Breast epithelium (tissue), 3 donors: Measurements from ENCODE around the gene IGLL1.

Experiments used
- POLR2A ChIP-seq: fragments of 450-650 bp; IDR thresholded peaks from one replicate; pipeline ENCODE4 v1.6.1; 2016; ENCODE audit warnings: antibody characterized with exemption, mild to moderate bottlenecking, moderate library complexity
- TF ChIP-seq, protein P1 (sequence below), 3 donors: fragments of 450-650 bp; IDR thresholded peaks; one replicate each; pipeline ENCODE4 v1.5.1; 2016 to 2017; ENCODE audit warnings: antibody characterized with exemption in 3 of 3, mild to moderate bottlenecking in 3 of 3, moderate library complexity in 3 of 3

DNA sequence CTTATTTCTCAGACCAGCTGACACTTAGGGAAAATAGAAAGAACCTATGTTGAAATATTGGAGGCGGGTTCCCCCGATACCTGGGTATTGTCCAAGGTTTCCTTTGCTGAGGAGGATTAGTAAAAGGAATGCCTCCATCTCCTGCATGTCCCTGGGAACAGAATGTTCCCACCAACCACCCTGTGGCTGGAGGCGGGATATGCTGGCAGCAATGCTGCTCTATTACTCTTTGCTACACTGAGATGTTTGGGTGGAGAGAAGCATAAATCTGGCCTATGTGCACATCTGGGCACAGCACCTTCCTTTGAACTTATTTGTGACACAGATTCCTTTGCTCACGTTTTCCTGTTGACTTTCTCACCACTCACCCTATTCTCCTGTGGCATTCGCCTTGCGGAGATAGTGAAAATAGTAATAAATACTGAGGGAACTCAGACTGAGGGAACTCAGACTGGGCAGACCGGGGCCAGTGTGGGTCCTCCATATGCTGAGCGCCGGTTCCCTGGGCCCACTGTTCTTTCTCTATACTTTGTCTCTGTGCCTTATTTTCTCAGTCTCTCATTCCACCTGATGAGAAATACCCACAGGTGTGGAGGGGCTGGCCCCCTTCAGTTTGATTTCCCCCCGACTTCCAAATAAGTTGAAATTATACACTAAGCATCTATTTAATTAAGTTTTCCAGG, 32.1 kb downstream of the IGLL1 start:
- TF ChIP-seq, protein P1, sequence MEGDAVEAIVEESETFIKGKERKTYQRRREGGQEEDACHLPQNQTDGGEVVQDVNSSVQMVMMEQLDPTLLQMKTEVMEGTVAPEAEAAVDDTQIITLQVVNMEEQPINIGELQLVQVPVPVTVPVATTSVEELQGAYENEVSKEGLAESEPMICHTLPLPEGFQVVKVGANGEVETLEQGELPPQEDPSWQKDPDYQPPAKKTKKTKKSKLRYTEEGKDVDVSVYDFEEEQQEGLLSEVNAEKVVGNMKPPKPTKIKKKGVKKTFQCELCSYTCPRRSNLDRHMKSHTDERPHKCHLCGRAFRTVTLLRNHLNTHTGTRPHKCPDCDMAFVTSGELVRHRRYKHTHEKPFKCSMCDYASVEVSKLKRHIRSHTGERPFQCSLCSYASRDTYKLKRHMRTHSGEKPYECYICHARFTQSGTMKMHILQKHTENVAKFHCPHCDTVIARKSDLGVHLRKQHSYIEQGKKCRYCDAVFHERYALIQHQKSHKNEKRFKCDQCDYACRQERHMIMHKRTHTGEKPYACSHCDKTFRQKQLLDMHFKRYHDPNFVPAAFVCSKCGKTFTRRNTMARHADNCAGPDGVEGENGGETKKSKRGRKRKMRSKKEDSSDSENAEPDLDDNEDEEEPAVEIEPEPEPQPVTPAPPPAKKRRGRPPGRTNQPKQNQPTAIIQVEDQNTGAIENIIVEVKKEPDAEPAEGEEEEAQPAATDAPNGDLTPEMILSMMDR (IDR thresholded peaks at IDR 0.05), result no peak
- TF ChIP-seq POLR2A, result no peak
